HG02642 (cell line): Measurements from ENCODE around the gene RPL9.
"Not testable (repeated sequence)": the region's sequence is repeated elsewhere in the genome, so short reads cannot be mapped to it uniquely, and the experiment has no call there.

Source experiments
- ATAC-seq: cut with Tn5 transposase; IDR thresholded peaks from one replicate; pipeline ENCODE4 v1.9.1; 2021; ENCODE audit warnings: mild to moderate bottlenecking; ENCODE audit not compliant: unreplicated experiment, poor library complexity

The RPL9 gene

GRCh38 chr4:39458505-39459300, at the start of gene RPL9, which contains the start of gene LIAS:
Gene RPL9, minus strand, starts transcription at chr4:39458922. Its CDS starts 483 bp downstream, at chr4:39458439.
Gene LIAS, plus strand, starts transcription at chr4:39459056. Its CDS starts 62 bp downstream, at chr4:39459118.
- ATAC-seq, result peak; percentile 86

DNA sequence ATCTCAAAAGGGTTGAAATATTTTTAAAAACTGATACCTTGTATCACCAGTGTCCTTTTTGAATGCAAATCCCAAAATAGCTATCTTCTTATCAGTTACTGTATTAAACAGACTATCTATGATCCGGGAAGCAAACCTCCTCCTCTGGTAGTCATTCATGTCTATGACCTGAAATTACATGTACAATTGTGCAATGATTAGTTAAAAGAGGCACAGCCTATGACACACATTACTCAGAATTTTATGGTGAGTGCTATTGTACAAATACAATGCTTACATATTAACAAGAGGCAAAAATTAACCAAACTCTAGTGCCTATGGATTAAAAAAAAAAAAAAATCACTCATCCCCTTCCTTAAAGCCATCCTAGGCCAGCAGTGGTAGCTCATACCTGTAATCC, 46.9 kb upstream of the RPL9 start:
- ATAC-seq, result no peak

- no peak for ATAC-seq
Measured at GRCh38 chr4:39504538-39504937, 45.8 kb upstream of the RPL9 start.

- ATAC-seq, result not testable (repeated sequence)
Measured at GRCh38 chr4:39502664-39503035, 43.9 kb upstream of the RPL9 start.

GRCh38 chr4:39502019-39502663, 43.4 kb upstream of the RPL9 start:
- ATAC-seq, result no peak

DNA sequence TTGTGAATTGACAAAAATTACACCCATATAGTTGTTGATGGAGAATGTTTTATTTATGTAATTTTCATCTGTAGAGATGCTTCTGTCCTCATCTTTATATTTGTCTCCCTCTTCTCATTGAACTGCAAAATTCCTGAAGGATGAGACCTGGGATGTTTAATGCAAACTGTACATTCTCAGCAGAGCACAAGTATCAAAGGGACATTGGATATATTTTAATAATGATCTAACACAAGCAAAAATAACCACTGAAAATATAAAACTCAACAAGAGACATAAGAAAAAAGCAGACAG, 40.0 kb upstream of the RPL9 start:
- ATAC-seq, result no peak

- no peak for ATAC-seq
Measured at GRCh38 chr4:39497909-39498726, 39.4 kb upstream of the RPL9 start.

DNA sequence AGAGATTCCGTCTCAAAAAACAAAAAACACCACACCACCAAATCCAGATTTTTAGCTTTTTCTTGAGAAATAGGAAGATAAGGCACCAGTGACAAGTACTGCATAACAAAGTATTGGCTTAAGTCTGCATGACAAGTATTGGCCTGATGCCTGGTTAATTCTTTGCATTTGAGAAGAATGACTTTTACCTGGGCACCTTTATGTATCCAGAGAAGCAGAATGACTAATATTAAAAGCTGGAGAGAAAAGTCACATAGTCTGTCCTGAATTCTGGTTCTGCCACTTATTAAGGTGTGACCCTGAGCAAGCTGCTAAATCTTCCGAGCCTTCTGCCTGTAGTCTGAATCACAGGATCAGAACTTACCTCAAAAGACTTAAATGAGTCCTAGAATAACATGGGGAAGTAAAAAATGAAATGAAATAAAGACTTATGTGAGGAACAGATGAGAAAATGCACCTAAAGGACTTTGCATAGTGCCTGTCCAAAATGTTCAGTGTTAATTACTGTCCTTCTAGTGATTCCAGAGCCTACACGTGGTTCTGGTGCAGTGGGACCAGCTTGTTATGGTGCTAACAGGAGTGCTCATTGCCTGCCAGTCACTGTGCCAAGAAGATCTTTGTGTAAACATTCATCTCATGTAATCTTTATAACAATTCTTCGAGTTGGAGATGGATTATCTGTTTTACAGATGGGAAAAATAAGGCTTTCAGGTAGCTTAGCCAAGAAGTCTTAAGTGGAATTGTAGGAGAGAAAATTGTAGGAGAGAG, 36.9 kb upstream of the RPL9 start:
- ATAC-seq, result no peak

GRCh38 chr4:39494354-39494753, 35.6 kb upstream of the RPL9 start:
- no peak for ATAC-seq

DNA sequence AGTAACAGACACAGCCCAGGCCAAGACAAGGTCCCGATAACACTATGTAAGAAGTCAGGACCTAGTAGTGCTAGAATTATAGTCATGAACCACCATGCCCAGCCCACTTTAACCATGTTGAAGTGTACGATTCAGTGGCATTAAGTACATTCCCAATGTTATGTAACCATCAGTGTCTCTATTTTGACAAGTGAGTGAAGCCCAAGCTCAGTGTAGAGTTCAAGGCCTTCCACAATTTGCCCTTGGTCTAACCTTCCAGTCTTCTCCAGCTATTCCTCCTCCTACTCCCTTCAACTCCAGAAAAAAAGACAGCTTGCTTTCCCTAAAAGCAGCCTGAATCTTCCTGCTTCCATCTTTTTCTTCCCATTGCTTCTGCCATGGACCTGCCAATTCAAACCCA, 31.6 kb upstream of the RPL9 start:
- ATAC-seq, result no peak

- no peak for ATAC-seq
Measured at GRCh38 chr4:39486221-39486804, 27.6 kb upstream of the RPL9 start.

- no peak for ATAC-seq
Measured at GRCh38 chr4:39484582-39485272, 26.0 kb upstream of the RPL9 start.

- ATAC-seq, result no peak
Measured at GRCh38 chr4:39480902-39481695, 22.4 kb upstream of the RPL9 start.

GRCh38 chr4:39480251-39480650, 21.5 kb upstream of the RPL9 start:
- ATAC-seq, result no peak

- ATAC-seq, result no peak
Measured at GRCh38 chr4:39476187-39476895, 17.6 kb upstream of the RPL9 start.

GRCh38 chr4:39472396-39472795, 13.7 kb upstream of the RPL9 start:
- no peak for ATAC-seq

- ATAC-seq, result no peak
Measured at GRCh38 chr4:39470402-39470801, 11.7 kb upstream of the RPL9 start.

GRCh38 chr4:39469429-39470077, 10.8 kb upstream of the RPL9 start:
- ATAC-seq, result peak; percentile 77
